ENCODE measurements around the gene CXCL6. TPM values are rescaled to one million over a fixed set of nuclear protein-coding genes. Genes with fewer than 3 reads are reported as not detected.

Gene CXCL6
- polyA plus RNA-seq, 3 donors, result 0.79 to 13.9 (median 1.1) TPM

GRCh38 chr4:73862322-73862721, 25.8 kb downstream of the CXCL6 start:
- WGBS, 3 donors, result 85 to 95% (median 89%) methylated on average over 1 of the region's 1 CpG
- no peak overlapping the region for H3K27ac ChIP-seq (ENCODE audit: low read depth, low read length)

GRCh38 chr4:73864365-73864764, 27.9 kb downstream of the CXCL6 start:
- 46 to 92% (median 79%) methylated on average over 2 of the region's 2 CpGs for WGBS, 3 donors

GRCh38 chr4:73864961-73865360, 28.5 kb downstream of the CXCL6 start:
- 68 to 82% (median 75%) methylated on average over 8 of the region's 8 CpGs for WGBS, 3 donors
- H3K27ac ChIP-seq (ENCODE audit: low read depth, low read length), result no peak overlapping the region

More at GRCh38 chr4:73864365-73864764, 27.9 kb downstream of the CXCL6 start:
- no peak overlapping the region for H3K27ac ChIP-seq (ENCODE audit: low read depth, low read length)

- no peak overlapping the region for H3K27ac ChIP-seq (ENCODE audit: low read depth, low read length)
- WGBS, 3 donors, result 67 to 77% (median 73%) methylated on average over 5 of the region's 5 CpGs
Measured at GRCh38 chr4:73865431-73866096, 29.1 kb downstream of the CXCL6 start.

- WGBS, 3 donors, result 36 to 68% (median 44%) methylated on average over 2 of the region's 2 CpGs
- H3K27ac ChIP-seq (ENCODE audit: low read depth, low read length), result no peak overlapping the region
Measured at GRCh38 chr4:73866246-73866645, 29.8 kb downstream of the CXCL6 start.

GRCh38 chr4:73867783-73868182, 31.3 kb downstream of the CXCL6 start:
- 30 to 83% (median 82%) methylated on average over 3 of the region's 3 CpGs for WGBS, 3 donors
- no peak overlapping the region for H3K27ac ChIP-seq (ENCODE audit: low read depth, low read length)

- 22 to 38% (median 38%) methylated on average over 16 of the region's 16 CpGs for WGBS, 3 donors
- no peak overlapping the region for H3K27ac ChIP-seq (ENCODE audit: low read depth, low read length)
Measured at GRCh38 chr4:73868206-73869129, 32.0 kb downstream of the CXCL6 start.

- no peak within 1 kb of the TSS for H3K27ac ChIP-seq (ENCODE audit: low read depth, low read length)
- WGBS, 3 donors, result 8 to 9% (median 8%) methylated on average over 59 to 61 of the region's 61 CpGs
Measured at GRCh38 chr4:73869130-73870055, 32.9 kb downstream of the CXCL6 start, which contains the start of gene CXCL1. CXCL1 (plus strand) TSS chr4:73869393; CDS start chr4:73869471, 78 bp downstream.

- 69 to 85% (median 78%) methylated on average over 3 of the region's 3 CpGs for WGBS, 3 donors
- H3K27ac ChIP-seq (ENCODE audit: low read depth, low read length), result no peak overlapping the region
Measured at GRCh38 chr4:73870260-73870659, 33.8 kb downstream of the CXCL6 start.

- 58 to 85% (median 79%) methylated on average over 1 of the region's 1 CpG for WGBS, 3 donors
- no peak overlapping the region for H3K27ac ChIP-seq (ENCODE audit: low read depth, low read length)
Measured at GRCh38 chr4:73870768-73871167, 34.3 kb downstream of the CXCL6 start.

GRCh38 chr4:73871511-73872310, 35.2 kb downstream of the CXCL6 start:
- no peak overlapping the region for H3K27ac ChIP-seq (ENCODE audit: low read depth, low read length)
- 88 to 90% (median 90%) methylated on average over 6 of the region's 6 CpGs for WGBS, 3 donors

GRCh38 chr4:73872316-73873108, 36.0 kb downstream of the CXCL6 start:
- no peak overlapping the region for H3K27ac ChIP-seq (ENCODE audit: low read depth, low read length)
- 37 to 91% (median 43%) methylated on average over 2 of the region's 2 CpGs for WGBS, 3 donors

GRCh38 chr4:73874386-73874785, 37.9 kb downstream of the CXCL6 start:
- H3K27ac ChIP-seq (ENCODE audit: low read depth, low read length), result no peak overlapping the region
- WGBS, 3 donors, result 41 to 82% (median 50%) methylated on average over 2 of the region's 2 CpGs

- 89 to 94% (median 93%) methylated on average over 1 of the region's 1 CpG for WGBS, 3 donors
- H3K27ac ChIP-seq (ENCODE audit: low read depth, low read length), result no peak overlapping the region
Measured at GRCh38 chr4:73875401-73875800, 38.9 kb downstream of the CXCL6 start.

GRCh38 chr4:73883306-73883705, 46.8 kb downstream of the CXCL6 start:
- H3K27ac ChIP-seq (ENCODE audit: low read depth, low read length), result no peak overlapping the region
- WGBS, 3 donors, result 32 to 94% (median 58%) methylated on average over 1 of the region's 1 CpG

- H3K27ac ChIP-seq (ENCODE audit: low read depth, low read length), result no peak overlapping the region
- WGBS, 3 donors, result 69 to 86% (median 73%) methylated on average over 4 of the region's 4 CpGs
Measured at GRCh38 chr4:73885574-73886267, 49.2 kb downstream of the CXCL6 start.
